Neural cell (in vitro differentiated cells): Measurements from ENCODE around the gene SKOR1. TPM values are rescaled to one million over a fixed set of nuclear protein-coding genes. Genes with fewer than 3 reads are reported as not detected.

Experiments used
- H2AFZ ChIP-seq: fragments of 200-600, 300-800 bp; sonication (generic), shearing (Covaris generic); 2 replicates; pipeline ENCODE4 v1.6.0; 2014; ENCODE audit warnings: low read depth, mild to moderate bottlenecking, antibody characterized with exemption, low read length, moderate library complexity
- H3F3A ChIP-seq: fragments of 200-600 bp; shearing (Covaris generic); 2 replicates; pipeline ENCODE4 v1.6.1; 2016; ENCODE audit warnings: mild to moderate bottlenecking, moderate library complexity, mixed read lengths, antibody characterized with exemption, low read length; ENCODE audit not compliant: insufficient read depth, poor library complexity, severe bottlenecking
- H3K27ac ChIP-seq: fragments of 200-600, 300-800 bp; sonication (generic), shearing (Covaris generic); 2 replicates; pipeline ENCODE4 v1.5.1; 2014; ENCODE audit warnings: mild to moderate bottlenecking, low read length, moderate library complexity
- H3K27me3 ChIP-seq: fragments of 300-800, 200-600 bp; sonication (generic), shearing (Covaris generic); 2 replicates; pipeline ENCODE4 v1.6.0; 2014; ENCODE audit warnings: mild to moderate bottlenecking, low read depth, low read length, moderate library complexity; ENCODE audit not compliant: insufficient read depth
- H3K36me3 ChIP-seq: fragments of 300-800, 200-600 bp; sonication (generic), shearing (Covaris generic); 2 replicates; pipeline ENCODE4 v1.5.1; 2014; ENCODE audit warnings: mild to moderate bottlenecking, antibody characterized with exemption, low read length, moderate library complexity; ENCODE audit not compliant: insufficient read depth
- H3K4me2 ChIP-seq: fragments of 300-800, 200-600 bp; sonication (generic), shearing (Covaris generic); 2 replicates; pipeline ENCODE4 v1.6.0; 2014; ENCODE audit warnings: mild to moderate bottlenecking, low read length
- H3K4me3 ChIP-seq: fragments of 300-800, 200-600 bp; sonication (generic), shearing (Covaris generic); 2 replicates; pipeline ENCODE4 v1.5.1; 2014; ENCODE audit warnings: mild to moderate bottlenecking, low read length, moderate library complexity
- H3K79me2 ChIP-seq: fragments of 200-600 bp; shearing (Covaris generic); replicated peaks from 2 replicates; pipeline ENCODE4 v1.6.0; 2014; ENCODE audit warnings: mild to moderate bottlenecking, low read length, moderate library complexity; ENCODE audit not compliant: insufficient read depth
- H3K9ac ChIP-seq: fragments of 300-800, 200-600 bp; sonication (generic), shearing (Covaris generic); 2 replicates; pipeline ENCODE4 v1.6.1; 2016; ENCODE audit warnings: mild to moderate bottlenecking, low read length, mixed read lengths
- H3K9me2 ChIP-seq: fragments of 200-600 bp; shearing (Covaris generic); 2 replicates; pipeline ENCODE4 v1.6.1; 2016; ENCODE audit warnings: mild to moderate bottlenecking, low read length, mixed read lengths; ENCODE audit not compliant: insufficient read depth
- H3K9me3 ChIP-seq: fragments of 200-600, 300-800 bp; sonication (generic), shearing (Covaris generic); 2 replicates; pipeline ENCODE4 v1.6.1; 2016; ENCODE audit warnings: mild to moderate bottlenecking, mixed run types, low read length, moderate library complexity, mixed read lengths
- H4K20me1 ChIP-seq: fragments of 200-600 bp; shearing (Covaris generic); 2 replicates; pipeline ENCODE4 v1.6.1; 2016; ENCODE audit warnings: mild to moderate bottlenecking, mixed run types; ENCODE audit not compliant: insufficient read depth
- EP300 ChIP-seq: fragments of 450-650 bp; conservative IDR thresholded peaks from 2 replicates; pipeline ENCODE4 v1.6.1; 2014; ENCODE audit warnings: antibody characterized with exemption, mild to moderate bottlenecking, moderate library complexity; ENCODE audit not compliant: poor library complexity, severe bottlenecking
- EZH2 ChIP-seq: fragments of 200-600, 300-800 bp; shearing (Covaris generic), sonication (generic); IDR thresholded peaks from 2 replicates; pipeline ENCODE4 v1.6.1; 2014; ENCODE audit warnings: antibody characterized with exemption, low read length, borderline replicate concordance, mild to moderate bottlenecking; ENCODE audit not compliant: insufficient read depth, poor library complexity, severe bottlenecking
- MXI1 ChIP-seq: fragments of 450-650 bp; conservative IDR thresholded peaks from 2 replicates; pipeline ENCODE4 v1.6.1; 2014; ENCODE audit warnings: antibody characterized with exemption, mild to moderate bottlenecking; ENCODE audit not compliant: poor library complexity, severe bottlenecking
- POLR2AphosphoS5 ChIP-seq: IDR thresholded peaks from 2 replicates; pipeline ENCODE4 v1.6.1; 2012
- RAD21 ChIP-seq: fragments of 450-650 bp; conservative IDR thresholded peaks from 2 replicates; pipeline ENCODE4 v1.6.1; 2014; ENCODE audit warnings: antibody characterized with exemption, mild to moderate bottlenecking, moderate library complexity
- REST ChIP-seq: IDR thresholded peaks from 2 replicates; pipeline ENCODE4 v1.6.1; 2012; ENCODE audit warnings: borderline replicate concordance
- SMC3 ChIP-seq: fragments of 450-650 bp; conservative IDR thresholded peaks from 2 replicates; pipeline ENCODE4 v1.6.1; 2014; ENCODE audit warnings: antibody characterized with exemption, mild to moderate bottlenecking, moderate library complexity; ENCODE audit not compliant: poor library complexity
- TAF1 ChIP-seq: IDR thresholded peaks from 2 replicates; pipeline ENCODE4 v1.6.1; 2012; ENCODE audit warnings: low read depth
- polyA plus RNA-seq: library from polyadenylated mRNA; depleted of rRNA; stranded (reverse); fragments of >200 nt; gene quantifications from 2 replicates; pipeline ENCODE4 v1.2.3, GENCODE V29; 2014
- TF ChIP-seq, protein P1 (sequence below): fragments of 450-650 bp; IDR thresholded peaks from 2 replicates; pipeline ENCODE4 v1.5.1; 2014; ENCODE audit warnings: antibody characterized with exemption, mild to moderate bottlenecking, moderate library complexity; ENCODE audit not compliant: poor library complexity, severe bottlenecking

SKOR1 gene
- polyA plus RNA-seq, 1 donor from 2014 or later: 0.81 TPM

DNA sequence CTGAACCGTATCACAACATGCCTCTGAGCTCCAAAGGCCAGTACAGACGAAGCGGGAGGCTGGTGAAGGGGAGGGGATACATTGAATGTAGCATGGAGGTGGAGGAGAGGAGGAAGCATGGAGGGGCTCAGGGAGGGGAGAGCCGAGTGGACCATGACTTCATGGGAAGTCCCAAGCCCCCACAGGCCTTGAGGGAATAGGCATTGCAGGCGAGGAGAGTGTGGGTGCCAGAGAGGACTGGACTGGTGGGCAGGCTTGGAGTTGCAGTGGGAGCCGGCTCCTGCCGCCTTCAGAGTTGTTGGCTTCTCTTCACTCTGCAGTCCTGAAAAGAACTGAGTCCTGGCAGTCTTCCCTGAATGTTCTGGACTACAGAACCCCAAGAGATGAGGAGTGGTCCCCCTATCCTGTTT lies 17.8 kb downstream of the SKOR1 start:
- Histone ChIP-seq H4K20me1 (no peaks in the 10 kb centered on the region), H3K9me2 (no peaks in the 10 kb centered on the region), H3K27me3 (peaks cover 8% of the 10 kb centered on the region), H2AFZ (no peak overlapping the region), H3K79me2 (no peaks in the 10 kb centered on the region), H3K9ac (no peak overlapping the region), H3K4me3 (no peak overlapping the region), H3F3A (no peaks in the 10 kb centered on the region), H3K36me3 (no peaks in the 10 kb centered on the region), H3K27ac (no peak overlapping the region), H3K4me2 (no peak overlapping the region), H3K9me3 (no peaks in the 10 kb centered on the region)
- TF ChIP-seq POLR2AphosphoS5 (no peak), MXI1 (no peak), SMC3 (no peak), EZH2 (no peak), REST (no peak), TAF1 (no peak), RAD21 (no peak), EP300 (no peak)
- TF ChIP-seq, protein P1, sequence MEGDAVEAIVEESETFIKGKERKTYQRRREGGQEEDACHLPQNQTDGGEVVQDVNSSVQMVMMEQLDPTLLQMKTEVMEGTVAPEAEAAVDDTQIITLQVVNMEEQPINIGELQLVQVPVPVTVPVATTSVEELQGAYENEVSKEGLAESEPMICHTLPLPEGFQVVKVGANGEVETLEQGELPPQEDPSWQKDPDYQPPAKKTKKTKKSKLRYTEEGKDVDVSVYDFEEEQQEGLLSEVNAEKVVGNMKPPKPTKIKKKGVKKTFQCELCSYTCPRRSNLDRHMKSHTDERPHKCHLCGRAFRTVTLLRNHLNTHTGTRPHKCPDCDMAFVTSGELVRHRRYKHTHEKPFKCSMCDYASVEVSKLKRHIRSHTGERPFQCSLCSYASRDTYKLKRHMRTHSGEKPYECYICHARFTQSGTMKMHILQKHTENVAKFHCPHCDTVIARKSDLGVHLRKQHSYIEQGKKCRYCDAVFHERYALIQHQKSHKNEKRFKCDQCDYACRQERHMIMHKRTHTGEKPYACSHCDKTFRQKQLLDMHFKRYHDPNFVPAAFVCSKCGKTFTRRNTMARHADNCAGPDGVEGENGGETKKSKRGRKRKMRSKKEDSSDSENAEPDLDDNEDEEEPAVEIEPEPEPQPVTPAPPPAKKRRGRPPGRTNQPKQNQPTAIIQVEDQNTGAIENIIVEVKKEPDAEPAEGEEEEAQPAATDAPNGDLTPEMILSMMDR: no peak

DNA sequence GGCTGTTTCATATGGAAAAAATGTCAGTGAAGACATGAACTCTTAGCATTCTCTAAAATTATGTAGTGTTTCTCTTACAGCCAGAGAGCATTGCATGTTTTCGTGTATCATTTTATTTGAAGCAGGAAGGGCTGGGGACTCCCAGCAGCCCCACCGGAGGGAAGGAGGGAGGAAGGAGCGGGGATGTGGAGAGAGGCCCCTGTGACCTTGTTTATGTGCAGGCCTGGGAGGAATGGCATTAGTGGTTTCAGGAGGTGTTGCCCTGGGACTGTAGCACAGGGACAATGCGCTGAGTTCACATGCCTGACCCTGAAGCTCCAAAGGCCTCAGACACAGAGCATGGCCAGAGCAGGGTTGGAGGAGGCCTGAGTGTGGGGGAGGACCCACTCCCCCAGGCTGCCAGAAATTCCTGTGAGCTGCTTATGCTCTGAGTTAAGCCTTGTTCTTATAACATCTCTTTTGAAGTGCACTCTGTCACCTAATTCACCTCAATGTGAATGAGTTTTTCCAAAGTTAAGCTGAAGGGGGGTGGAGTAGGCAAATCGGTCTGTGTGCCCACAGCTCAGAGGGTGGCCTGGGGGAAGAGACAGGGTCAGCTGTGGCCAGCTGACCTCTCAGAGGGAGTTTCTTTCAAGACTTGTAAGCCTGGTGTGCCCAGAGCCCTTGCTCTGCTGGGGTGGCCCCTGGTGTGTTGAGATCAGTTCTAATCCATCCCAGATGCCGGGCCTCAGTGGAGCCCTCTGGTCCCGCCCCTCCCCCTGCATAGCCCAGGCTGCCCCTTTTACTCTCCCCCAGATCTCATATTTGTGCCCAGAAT lies 18.5 kb downstream of the SKOR1 start:
- Histone ChIP-seq H3K27ac (no peak overlapping the region), H3K36me3 (no peaks in the 10 kb centered on the region), H3K79me2 (no peaks in the 10 kb centered on the region), H3K4me2 (no peak overlapping the region), H2AFZ (no peak overlapping the region), H4K20me1 (no peaks in the 10 kb centered on the region), H3K9me3 (no peaks in the 10 kb centered on the region), H3K9ac (no peak overlapping the region), H3K9me2 (no peaks in the 10 kb centered on the region), H3K27me3 (peaks cover 1% of the 10 kb centered on the region), H3F3A (no peaks in the 10 kb centered on the region), H3K4me3 (no peak overlapping the region)
- TF ChIP-seq, protein P1: no peak
- no peak for TF ChIP-seq EZH2
- TF ChIP-seq POLR2AphosphoS5: no peak
- no peak for TF ChIP-seq TAF1
- no peak for TF ChIP-seq RAD21
- TF ChIP-seq EP300: no peak
- TF ChIP-seq MXI1: no peak
- no peak for TF ChIP-seq SMC3
- TF ChIP-seq REST: no peak
